Stimulated activated CD4-positive, alpha-beta T cell treated with anti-CD3 and anti-CD28 coated beads, Interleukin-4, amount 100 ng/mL, for 24 hours (primary cell): Measurements from ENCODE around the gene PLXDC1.
"Not testable (repeated sequence)": the region's sequence is repeated elsewhere in the genome, so short reads cannot be mapped to it uniquely, and the experiment has no call there.

ENCODE experiments used
- DNase-seq: peaks from one replicate; pipeline ENCODE4 v3.0.0-alpha.2; 2020

Gene PLXDC1

DNA sequence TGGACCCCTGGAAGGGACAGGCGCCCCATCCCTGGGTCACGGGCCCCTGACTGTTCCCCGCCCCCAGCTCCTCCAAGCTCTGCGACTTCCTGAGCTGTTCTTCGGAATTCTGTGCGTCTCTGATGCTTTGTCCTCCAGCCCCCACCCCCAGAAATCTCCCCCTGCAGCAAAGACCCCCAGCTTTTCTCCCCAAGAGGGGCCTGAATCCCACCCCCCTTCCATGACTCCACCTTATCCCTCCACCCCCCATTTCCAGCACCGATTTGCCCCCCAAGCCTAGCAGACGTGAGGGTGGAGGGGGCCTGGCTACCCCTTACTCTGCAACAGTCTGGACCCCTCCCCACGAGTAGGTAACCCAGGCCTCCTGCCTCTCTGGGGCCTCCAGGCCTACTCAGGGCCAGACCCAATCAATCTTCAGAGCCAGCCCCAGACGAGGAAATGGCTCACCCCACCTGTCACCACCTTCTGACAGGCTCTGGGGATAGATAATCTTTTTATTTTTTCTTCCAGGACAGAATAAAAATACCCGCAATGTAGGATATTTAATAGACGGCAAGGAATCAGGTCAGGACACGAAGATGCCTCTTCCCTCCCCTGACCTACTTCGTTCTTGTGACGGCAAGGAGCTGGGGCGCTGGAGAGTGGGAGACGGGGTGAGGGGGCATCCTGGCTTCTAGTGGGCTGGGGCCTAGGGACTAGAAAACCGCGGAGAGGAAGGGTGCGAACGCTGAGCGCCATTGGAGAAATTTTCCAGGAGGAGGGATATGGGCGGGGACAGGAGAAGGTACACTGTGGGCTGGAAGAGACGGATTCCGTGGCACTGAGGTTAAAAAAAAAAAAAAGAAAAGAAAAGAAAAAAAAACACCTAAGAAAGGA lies 744 bp upstream of the PLXDC1 start:
- DNase-seq: peak; percentile 14

DNA sequence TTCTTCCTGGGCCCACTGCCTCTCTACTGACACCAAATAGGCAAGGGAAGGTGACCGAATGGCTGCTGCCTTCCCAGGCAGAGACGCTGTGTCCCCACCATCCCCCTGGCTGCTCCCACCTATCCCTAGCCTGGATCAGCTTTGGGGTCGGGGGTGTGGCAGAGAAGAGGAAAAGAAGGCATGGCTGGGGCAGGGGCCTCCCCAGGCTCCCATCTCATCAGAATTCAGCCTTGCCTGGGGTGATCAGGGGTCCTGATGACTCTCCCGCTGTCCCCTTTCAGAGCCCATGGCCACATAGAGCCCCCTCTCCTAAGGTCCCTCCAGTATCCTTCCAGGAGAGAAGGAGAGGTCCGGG lies 665 bp downstream of the PLXDC1 start:
- DNase-seq: no peak

- no peak for DNase-seq
Observed at GRCh38 chr17:39150104-39150634, 1.3 kb downstream of the PLXDC1 start.

GRCh38 chr17:39147221-39148185 lies 3.9 kb downstream of the PLXDC1 start:
- DNase-seq: no peak

DNA sequence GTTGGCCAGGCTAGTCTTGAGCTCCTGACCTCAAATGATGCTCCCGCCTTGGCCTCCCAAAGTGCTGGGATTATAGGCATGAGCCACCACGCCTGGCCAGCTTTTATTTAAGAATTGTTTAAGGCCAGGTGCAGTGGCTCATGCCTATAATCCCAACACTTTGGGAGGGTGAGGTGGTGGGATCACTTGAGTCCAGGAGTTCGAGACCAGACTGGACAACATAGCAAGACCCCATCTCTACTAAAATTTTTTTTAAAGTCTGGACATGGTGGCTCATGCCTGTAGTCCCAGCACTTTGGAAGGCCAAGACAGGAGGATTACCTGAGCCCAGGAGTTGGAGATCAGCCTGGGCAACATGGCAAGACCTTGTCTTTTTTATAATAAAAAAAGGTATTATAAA lies 5.2 kb downstream of the PLXDC1 start:
- DNase-seq: no peak

GRCh38 chr17:39145143-39145542 lies 6.3 kb downstream of the PLXDC1 start:
- DNase-seq: no peak

GRCh38 chr17:39144416-39144840 lies 7.0 kb downstream of the PLXDC1 start:
- DNase-seq: no peak

DNA sequence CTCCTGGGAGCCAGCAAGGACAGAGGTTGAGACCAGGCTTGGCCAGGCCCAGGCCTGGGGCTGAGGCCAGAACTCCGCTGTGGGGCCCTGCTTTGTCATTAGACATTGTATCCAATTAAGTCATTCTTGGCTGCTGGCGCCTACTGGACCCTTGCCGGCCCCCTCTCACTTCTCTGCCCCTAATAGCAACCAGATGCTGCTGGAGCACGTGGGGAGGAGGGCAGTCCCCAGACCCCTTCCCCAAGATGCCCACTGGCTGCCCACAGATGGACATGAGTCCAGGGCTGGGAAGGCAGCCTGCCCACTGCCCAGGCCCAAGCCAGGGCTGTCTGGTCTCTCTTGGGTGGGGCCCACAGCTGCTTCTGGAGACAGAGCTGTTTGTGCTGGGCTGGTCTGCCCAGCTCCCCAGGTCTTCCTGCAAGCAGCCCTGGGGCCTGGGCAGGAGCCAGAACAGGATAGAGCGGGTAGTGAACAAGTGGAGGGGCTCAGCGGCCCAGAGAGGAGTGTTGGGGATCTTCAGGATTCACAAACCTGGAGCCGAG lies 7.8 kb downstream of the PLXDC1 start:
- no peak for DNase-seq

DNA sequence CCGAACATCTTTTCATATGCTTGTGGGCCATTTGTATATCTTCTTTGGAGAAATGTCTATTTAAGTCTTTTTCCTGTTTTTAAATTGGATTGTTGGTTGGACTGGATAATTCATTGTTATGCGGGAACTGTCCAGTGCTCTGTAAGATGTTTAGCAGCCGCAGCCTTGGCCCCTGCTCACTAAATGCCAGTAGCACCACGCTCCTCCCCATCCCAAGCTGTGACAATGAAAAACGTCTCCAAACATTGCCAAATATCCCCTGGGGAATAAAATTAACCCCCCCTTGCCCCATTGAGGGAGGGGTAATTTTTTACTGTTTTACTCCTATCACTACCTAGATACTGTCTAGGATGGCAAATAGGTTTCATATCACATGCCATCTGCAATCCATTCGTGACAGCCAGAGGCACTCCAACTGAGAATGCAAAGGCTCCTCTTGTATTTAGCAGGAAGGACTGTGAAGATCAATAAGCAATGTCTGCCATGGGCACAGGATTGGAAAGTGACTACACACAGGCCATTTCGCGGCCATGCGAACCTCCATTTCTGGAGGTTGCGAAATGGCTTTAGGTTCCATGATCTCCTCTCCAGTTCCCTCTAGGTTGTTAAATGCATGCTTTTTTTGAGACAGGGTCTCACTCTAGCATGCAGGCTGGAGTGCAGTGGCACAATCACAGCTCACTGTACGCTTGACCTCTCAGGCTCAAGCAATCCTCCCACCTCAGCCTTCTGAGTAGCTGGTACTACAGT lies 9.3 kb downstream of the PLXDC1 start:
- DNase-seq: no peak

GRCh38 chr17:39141294-39141693 lies 10.1 kb downstream of the PLXDC1 start:
- DNase-seq: no peak

- no peak for DNase-seq
Observed at GRCh38 chr17:39139561-39139960, 11.9 kb downstream of the PLXDC1 start.

DNA sequence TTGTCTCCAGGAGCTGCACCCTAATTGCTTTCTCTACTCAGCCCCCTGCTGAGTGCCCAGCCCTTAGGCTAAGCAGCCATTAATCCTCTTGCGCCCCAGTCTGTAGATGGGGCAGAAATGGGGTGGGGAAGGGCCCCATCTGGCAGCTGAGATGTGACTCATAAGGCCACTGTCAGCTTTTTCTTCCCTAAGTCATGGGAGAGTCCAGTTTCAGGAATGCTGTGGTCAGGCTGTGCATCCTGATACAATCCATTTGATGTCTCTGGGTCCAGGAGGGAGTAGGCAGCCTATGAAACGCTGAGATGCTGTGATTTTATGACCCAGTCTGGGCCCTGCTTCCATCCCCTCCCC lies 12.3 kb downstream of the PLXDC1 start:
- no peak for DNase-seq

GRCh38 chr17:39138431-39139160 lies 12.8 kb downstream of the PLXDC1 start:
- DNase-seq: no peak

GRCh38 chr17:39134878-39135277 lies 16.6 kb downstream of the PLXDC1 start:
- no peak for DNase-seq

- DNase-seq: no peak
Observed at GRCh38 chr17:39132192-39132610, 19.2 kb downstream of the PLXDC1 start.

- DNase-seq: no peak
Observed at GRCh38 chr17:39131616-39132015, 19.8 kb downstream of the PLXDC1 start.

- no peak for DNase-seq
Observed at GRCh38 chr17:39130205-39130604, 21.2 kb downstream of the PLXDC1 start.

DNA sequence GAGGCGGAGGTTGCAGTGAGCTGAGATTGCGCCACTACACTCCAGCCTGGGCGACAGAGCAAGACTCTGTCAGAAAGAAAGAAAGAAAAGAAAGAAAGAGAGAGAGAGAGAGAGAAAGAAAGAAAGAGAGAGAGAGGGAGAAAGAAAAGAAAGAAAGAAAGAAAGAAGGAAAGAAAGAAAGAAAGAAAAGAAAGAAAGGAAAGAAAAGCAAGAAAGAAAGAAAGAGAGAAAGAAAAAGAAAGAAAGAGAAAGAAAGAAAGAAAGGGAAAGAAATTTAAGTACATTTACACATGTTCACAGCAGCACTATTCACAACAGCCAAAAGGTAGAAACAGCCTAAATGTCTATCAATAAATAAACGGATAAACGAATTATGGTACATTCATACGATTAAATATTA lies 21.9 kb downstream of the PLXDC1 start:
- DNase-seq: not testable (repeated sequence)

- no peak for DNase-seq
Observed at GRCh38 chr17:39126436-39126835, 25.0 kb downstream of the PLXDC1 start.

DNA sequence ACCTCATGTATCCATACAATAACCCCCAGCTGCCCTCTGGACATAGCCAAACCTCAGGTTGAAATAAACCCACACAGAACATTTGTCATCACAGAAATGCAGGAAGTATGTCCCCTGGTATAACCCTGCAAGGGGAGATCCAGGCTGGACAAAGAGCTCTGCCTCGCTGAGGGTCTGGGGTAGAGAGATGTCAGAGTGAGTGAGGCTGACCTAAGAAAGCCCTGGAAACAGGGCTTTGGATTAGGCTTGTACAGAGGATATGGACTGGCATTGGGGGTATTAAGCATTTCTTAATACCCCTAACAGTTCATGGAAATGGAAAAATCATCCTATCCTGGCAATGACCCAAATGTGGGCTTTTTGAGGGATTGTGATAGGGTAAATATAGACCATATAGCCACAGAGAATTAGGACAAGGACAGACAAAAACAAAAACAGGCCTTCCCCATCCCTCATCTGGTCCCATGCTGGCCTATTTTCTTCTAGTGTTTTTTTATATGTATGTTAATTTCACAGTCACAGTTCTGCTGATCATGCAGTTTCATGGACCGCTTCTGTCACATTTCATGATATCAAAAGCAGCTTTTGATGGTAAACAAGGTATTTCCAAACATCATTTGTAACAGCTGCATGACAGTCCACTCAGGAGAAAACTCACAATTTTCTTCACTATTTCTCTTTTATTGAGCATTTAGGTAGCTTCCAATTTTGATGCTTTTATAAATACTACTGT lies 26.1 kb downstream of the PLXDC1 start:
- DNase-seq: no peak

- no peak for DNase-seq
Observed at GRCh38 chr17:39123627-39124026, 27.8 kb downstream of the PLXDC1 start.
